ENCODE measurements around the gene CDH5.
"Not testable (repeated sequence)": the region's sequence is repeated elsewhere in the genome, so short reads cannot be mapped to it uniquely, and the experiment has no call there.

Gene CDH5

GRCh38 chr16:66444049-66444481 lies 77.6 kb downstream of the CDH5 start:
- no peaks in the 10 kb centered on the region for H3K36me3 ChIP-seq (ENCODE audit: control insufficient read depth in 4 of 4, insufficient read depth in 4 of 4, low read length in 3 of 4)
- CTCF ChIA-PET = interaction anchor here (0.7 to 1.5 kb wide), 5 partner anchors 10 to 145 kb away, joined by 3 to 4 read pairs (median 4); no protein-coding TSS in a partner anchor
- no peak for DNase-seq
- no peak overlapping the region for H3K27ac ChIP-seq (ENCODE audit: insufficient read depth in 1 of 2, low read depth in 1 of 2, low read length in 2 of 2, poor library complexity in 1 of 2, severe bottlenecking in 2 of 2)
- H3K27me3 ChIP-seq (replicated peaks in 2 of 5; ENCODE audit: control insufficient read depth in 4 of 5, insufficient read depth in 5 of 5, low read length in 4 of 5) = peaks cover 0 to 15% (median 8%) of the 10 kb centered on the region in 5 experiments
- H3K9me3 ChIP-seq (ENCODE audit: control extremely low read depth in 1 of 5, control insufficient read depth in 4 of 5, insufficient read depth in 2 of 5, low read depth in 1 of 5, low read length in 4 of 5) = no peaks in the 10 kb centered on the region
- POLR2A ChIA-PET = no interaction called here
- H3K4me3 ChIP-seq (ENCODE audit: control insufficient read depth in 1 of 7, extremely low read depth in 1 of 7, insufficient read depth in 4 of 7, low read depth in 2 of 7, low read length in 6 of 7) = no peak overlapping the region
- no peaks in the 10 kb centered on the region for H3K4me1 ChIP-seq (ENCODE audit: control extremely low read depth in 1 of 4, control insufficient read depth in 4 of 4, insufficient read depth in 4 of 4, low read length in 3 of 4)
- WGBS (ENCODE audit: insufficient coverage) = 87% methylated on average over 3 of the region's 3 CpGs

- 100% methylated on average over 1 of the region's 1 CpG for WGBS (ENCODE audit: insufficient coverage)
- CTCF ChIA-PET = interaction anchor here (1.1 kb wide), 1 partner anchor 9 kb away, joined by 3 read pairs; no protein-coding TSS in a partner anchor
- no peak overlapping the region for H3K4me3 ChIP-seq (ENCODE audit: control insufficient read depth in 1 of 7, extremely low read depth in 1 of 7, insufficient read depth in 4 of 7, low read depth in 2 of 7, low read length in 6 of 7)
- POLR2A ChIA-PET = no interaction called here
- H3K4me1 ChIP-seq (ENCODE audit: control extremely low read depth in 1 of 4, control insufficient read depth in 4 of 4, insufficient read depth in 4 of 4, low read length in 3 of 4) = no peaks in the 10 kb centered on the region
- H3K27ac ChIP-seq (ENCODE audit: insufficient read depth in 1 of 2, low read depth in 1 of 2, low read length in 2 of 2, poor library complexity in 1 of 2, severe bottlenecking in 2 of 2) = no peak overlapping the region
- H3K27me3 ChIP-seq (replicated peaks in 2 of 5; ENCODE audit: control insufficient read depth in 4 of 5, insufficient read depth in 5 of 5, low read length in 4 of 5) = peaks cover 0 to 8% (median 0%) of the 10 kb centered on the region in 5 experiments
- no peak for DNase-seq
- H3K36me3 ChIP-seq (ENCODE audit: control insufficient read depth in 4 of 4, insufficient read depth in 4 of 4, low read length in 3 of 4) = no peaks in the 10 kb centered on the region
- H3K9me3 ChIP-seq (ENCODE audit: control extremely low read depth in 1 of 5, control insufficient read depth in 4 of 5, insufficient read depth in 2 of 5, low read depth in 1 of 5, low read length in 4 of 5) = no peaks in the 10 kb centered on the region
These were observed 80.2 kb downstream of the CDH5 start for GRCh38 chr16:66446737-66447136.

GRCh38 chr16:66447491-66447890 lies 81.0 kb downstream of the CDH5 start:
- no peak for DNase-seq
- Histone ChIP-seq H3K27me3 (replicated peaks in 2 of 5; ENCODE audit: control insufficient read depth in 4 of 5, insufficient read depth in 5 of 5, low read length in 4 of 5) (peaks cover 0 to 8% (median 0%) of the 10 kb centered on the region in 5 experiments), H3K4me3 (ENCODE audit: control insufficient read depth in 1 of 7, extremely low read depth in 1 of 7, insufficient read depth in 4 of 7, low read depth in 2 of 7, low read length in 6 of 7) (no peak overlapping the region), H3K27ac (ENCODE audit: insufficient read depth in 1 of 2, low read depth in 1 of 2, low read length in 2 of 2, poor library complexity in 1 of 2, severe bottlenecking in 2 of 2) (no peak overlapping the region), H3K4me1 (ENCODE audit: control extremely low read depth in 1 of 4, control insufficient read depth in 4 of 4, insufficient read depth in 4 of 4, low read length in 3 of 4) (no peaks in the 10 kb centered on the region), H3K9me3 (ENCODE audit: control extremely low read depth in 1 of 5, control insufficient read depth in 4 of 5, insufficient read depth in 2 of 5, low read depth in 1 of 5, low read length in 4 of 5) (no peaks in the 10 kb centered on the region), H3K36me3 (ENCODE audit: control insufficient read depth in 4 of 4, insufficient read depth in 4 of 4, low read length in 3 of 4) (no peaks in the 10 kb centered on the region)
- POLR2A ChIA-PET = no interaction called here
- CTCF ChIA-PET = interaction anchor here (1.1 kb wide), 1 partner anchor 32 kb away, joined by 3 read pairs; no protein-coding TSS in a partner anchor

- Histone ChIP-seq H3K27me3 (replicated peaks in 2 of 5; ENCODE audit: control insufficient read depth in 4 of 5, insufficient read depth in 5 of 5, low read length in 4 of 5) (peaks cover 0 to 4% (median 0%) of the 10 kb centered on the region in 5 experiments), H3K9me3 (ENCODE audit: control extremely low read depth in 1 of 5, control insufficient read depth in 4 of 5, insufficient read depth in 2 of 5, low read depth in 1 of 5, low read length in 4 of 5) (no peaks in the 10 kb centered on the region), H3K27ac (ENCODE audit: insufficient read depth in 1 of 2, low read depth in 1 of 2, low read length in 2 of 2, poor library complexity in 1 of 2, severe bottlenecking in 2 of 2) (no peak overlapping the region), H3K4me3 (ENCODE audit: control insufficient read depth in 1 of 7, extremely low read depth in 1 of 7, insufficient read depth in 4 of 7, low read depth in 2 of 7, low read length in 6 of 7) (no peak overlapping the region), H3K4me1 (ENCODE audit: control extremely low read depth in 1 of 4, control insufficient read depth in 4 of 4, insufficient read depth in 4 of 4, low read length in 3 of 4) (no peaks in the 10 kb centered on the region), H3K36me3 (ENCODE audit: control insufficient read depth in 4 of 4, insufficient read depth in 4 of 4, low read length in 3 of 4) (no peaks in the 10 kb centered on the region)
- WGBS (ENCODE audit: insufficient coverage) = 100% methylated on average over 2 of the region's 3 CpGs
- POLR2A ChIA-PET = no interaction called here
- CTCF ChIA-PET = interaction anchor here (1.2 to 2.6 kb wide), 2 partner anchors 9 to 36 kb away, joined by 4 to 5 read pairs; no protein-coding TSS in a partner anchor
- DNase-seq = no peak
These were observed 85.1 kb downstream of the CDH5 start for GRCh38 chr16:66451548-66451947.

- DNase-seq; H3K27ac ChIP-seq (ENCODE audit: insufficient read depth in 1 of 2, low read depth in 1 of 2, low read length in 2 of 2, poor library complexity in 1 of 2, severe bottlenecking in 2 of 2); H3K36me3 ChIP-seq (ENCODE audit: control insufficient read depth in 4 of 4, insufficient read depth in 4 of 4, low read length in 3 of 4); H3K27me3 ChIP-seq (replicated peaks in 2 of 5; ENCODE audit: control insufficient read depth in 4 of 5, insufficient read depth in 5 of 5, low read length in 4 of 5); H3K4me3 ChIP-seq (ENCODE audit: control insufficient read depth in 1 of 7, extremely low read depth in 1 of 7, insufficient read depth in 4 of 7, low read depth in 2 of 7, low read length in 6 of 7); H3K4me1 ChIP-seq (ENCODE audit: control extremely low read depth in 1 of 4, control insufficient read depth in 4 of 4, insufficient read depth in 4 of 4, low read length in 3 of 4); H3K9me3 ChIP-seq (ENCODE audit: control extremely low read depth in 1 of 5, control insufficient read depth in 4 of 5, insufficient read depth in 2 of 5, low read depth in 1 of 5, low read length in 4 of 5): not testable (repeated sequence)
- ChIA-PET POLR2A (interaction anchor here (0.6 kb wide), 1 partner anchor 86 kb away, joined by 3 read pairs; no protein-coding TSS in a partner anchor), CTCF (interaction anchor here (0.9 to 2.6 kb wide), 2 partner anchors 11 to 28 kb away, joined by 3 to 5 read pairs; no protein-coding TSS in a partner anchor)
- no CpG with 5 or more reads among the region's 1 CpG for WGBS (ENCODE audit: insufficient coverage)
These were observed 86.7 kb downstream of the CDH5 start for GRCh38 chr16:66453230-66453629.
